Small intestine (tissue), 7 donors: Measurements from ENCODE around the gene ECT2. TPM values are rescaled to one million over a fixed set of nuclear protein-coding genes. Genes with fewer than 3 reads are reported as not detected.
"Not testable (repeated sequence)": the region's sequence is repeated elsewhere in the genome, so short reads cannot be mapped to it uniquely, and the experiment has no call there.

Experiments used
- DNase-seq, 2 donors: peaks; one replicate each; pipeline versions ENCODE4 v3.0.0 to v3.0.0-alpha.2; 2013
- FAIRE-seq: peaks from 2 replicates; lab custom pipeline; 2012; peaks lifted over from hg19 to GRCh38; lab: Jason Lieb, UNC
- H3K27ac ChIP-seq, 3 donors: one replicate each; pipeline ENCODE4 v1.5.1; 2013; ENCODE audit warnings: low read length in 2 of 3, mild to moderate bottlenecking in 2 of 3, control low read depth in 1 of 3, inconsistent platforms in 1 of 3, low read depth in 1 of 3, moderate library complexity in 1 of 3
- H3K27me3 ChIP-seq, 3 donors: one replicate each; pipeline ENCODE4 v1.6.1; 2013; ENCODE audit warnings: low read length in 3 of 3, inconsistent platforms in 1 of 3; ENCODE audit not compliant: control insufficient read depth in 3 of 3, insufficient read depth in 3 of 3
- H3K36me3 ChIP-seq, 3 donors: one replicate each; pipeline ENCODE4 v1.6.1; 2013; ENCODE audit warnings: low read length in 3 of 3, inconsistent platforms in 1 of 3, low read depth in 1 of 3, mild to moderate bottlenecking in 1 of 3, moderate library complexity in 1 of 3; ENCODE audit not compliant: control insufficient read depth in 3 of 3, insufficient read depth in 2 of 3
- H3K4me1 ChIP-seq, 3 donors: one replicate each; pipeline ENCODE4 v1.6.1; 2013; ENCODE audit warnings: low read length in 2 of 3, inconsistent platforms in 1 of 3, low read depth in 1 of 3, mild to moderate bottlenecking in 1 of 3, moderate library complexity in 1 of 3; ENCODE audit not compliant: control insufficient read depth in 3 of 3, insufficient read depth in 2 of 3
- H3K4me3 ChIP-seq, 3 donors: one replicate each; pipeline ENCODE4 v1.5.1; 2013; ENCODE audit warnings: low read length in 3 of 3, control low read depth in 1 of 3, inconsistent platforms in 1 of 3, low read depth in 1 of 3, mild to moderate bottlenecking in 1 of 3, moderate library complexity in 1 of 3
- H3K9me3 ChIP-seq, 2 donors: one replicate each; pipeline ENCODE4 v1.6.1; 2013; ENCODE audit warnings: low read depth in 1 of 2, low read length in 1 of 2; ENCODE audit not compliant: control insufficient read depth in 2 of 2, insufficient read depth in 1 of 2
- WGBS, 3 donors: extraction: QIAGEN DNeasy Blood & Tissue Kit; methylation state at CpG; one replicate each; pipeline ENCODE4 v1.1.7; 2013; 5-methylcytosine and 5-hydroxymethylcytosine counted together
- polyA plus RNA-seq, 4 donors: library from polyadenylated mRNA; stranded (reverse) in 3 of 4; unstranded in 1 of 4; fragments of 200-250 nt in 3 of 4; fragments of 120-200 nt in 1 of 4; gene quantifications; one replicate each; pipeline versions ENCODE4 v1.2.1 to v1.2.3, GENCODE V29; 2013
- donor health status: healthy with polysubstance abuse.
- donor health status: control.
- donor health status: control.
- donor health status: Bipolar disorder and iron deficiency.
- donor health status: healthy.

Gene ECT2
- polyA plus RNA-seq, 4 donors, result 3.0 to 16.8 (median 9.8) TPM

GRCh38 chr3:172717493-172718088, 32.9 kb upstream of the ECT2 start:
- Histone ChIP-seq H3K27ac (no peak overlapping the region), H3K36me3 (no peaks in the 10 kb centered on the region), H3K4me1 (no peaks in the 10 kb centered on the region), H3K27me3 (no peaks in the 10 kb centered on the region), H3K9me3 (peaks cover 0 to 18% of the 10 kb centered on the region in 2 donors), H3K4me3 (no peak overlapping the region)
- no peak for FAIRE-seq
- 64 to 74% (median 70%) methylated on average over 4 of the region's 4 CpGs for WGBS, 3 donors
- peak in 1 of 2 donors; percentile 32 for DNase-seq

GRCh38 chr3:172722536-172723040, 27.9 kb upstream of the ECT2 start:
- 59 to 81% (median 69%) methylated on average over 8 of the region's 8 CpGs for WGBS, 3 donors
- not testable (repeated sequence) for H3K4me1 ChIP-seq

GRCh38 chr3:172726380-172726779, 24.1 kb upstream of the ECT2 start:
- Histone ChIP-seq H3K27ac (no peak overlapping the region), H3K4me1 (no peaks in the 10 kb centered on the region), H3K9me3 (peaks cover 0 to 3% of the 10 kb centered on the region in 2 donors), H3K27me3 (no peaks in the 10 kb centered on the region), H3K4me3 (no peak overlapping the region), H3K36me3 (no peaks in the 10 kb centered on the region)
- FAIRE-seq (no peak), DNase-seq (no peak)
- WGBS, 3 donors, result 68 to 86% (median 79%) methylated on average over 1 of the region's 1 CpG

More at GRCh38 chr3:172722536-172723040, 27.9 kb upstream of the ECT2 start:
- not testable (repeated sequence) for H3K4me3 ChIP-seq, H3K27me3 ChIP-seq, H3K36me3 ChIP-seq, H3K27ac ChIP-seq, FAIRE-seq, DNase-seq
- peaks cover 0 to 21% of the 10 kb centered on the region in 2 donors for H3K9me3 ChIP-seq

- WGBS, 3 donors, result 87 to 95% (median 92%) methylated on average over 2 of the region's 2 CpGs
- no peaks in the 10 kb centered on the region for H3K4me1 ChIP-seq
- H3K27me3 ChIP-seq, result no peaks in the 10 kb centered on the region
- no peaks in the 10 kb centered on the region for H3K36me3 ChIP-seq
- no peaks in the 10 kb centered on the region for H3K9me3 ChIP-seq
- FAIRE-seq (no peak), DNase-seq (no peak)
- no peak overlapping the region for H3K27ac ChIP-seq
- no peak overlapping the region for H3K4me3 ChIP-seq
These were observed 15.5 kb upstream of the ECT2 start for GRCh38 chr3:172735014-172735413.

GRCh38 chr3:172739462-172739861, 11.1 kb upstream of the ECT2 start:
- no peaks in the 10 kb centered on the region for H3K9me3 ChIP-seq
- FAIRE-seq, result no peak
- 13 to 38% (median 26%) methylated on average over 1 of the region's 1 CpG for WGBS, 3 donors
- H3K4me3 ChIP-seq, result no peak overlapping the region
- no peak for DNase-seq
- H3K27me3 ChIP-seq, result no peaks in the 10 kb centered on the region
- no peak overlapping the region for H3K27ac ChIP-seq
- H3K4me1 ChIP-seq, result no peaks in the 10 kb centered on the region
- H3K36me3 ChIP-seq, result no peaks in the 10 kb centered on the region

GRCh38 chr3:172746475-172746874, 4.1 kb upstream of the ECT2 start:
- Histone ChIP-seq H3K36me3 (no peaks in the 10 kb centered on the region), H3K4me3 (no peak overlapping the region), H3K27ac (no peak overlapping the region), H3K9me3 (no peaks in the 10 kb centered on the region), H3K27me3 (no peaks in the 10 kb centered on the region), H3K4me1 (no peaks in the 10 kb centered on the region)
- DNase-seq (no peak), FAIRE-seq (no peak)
- 69 to 85% (median 80%) methylated on average over 2 of the region's 2 CpGs for WGBS, 3 donors

- peak; percentile 60 to 62 for DNase-seq
- FAIRE-seq, result no peak
- Histone ChIP-seq H3K4me3 (peak overlapping the region in 2 of 3 donors; percentile 43 to 83), H3K27me3 (no peaks in the 10 kb centered on the region), H3K9me3 (no peaks in the 10 kb centered on the region), H3K27ac (peak overlapping the region in 1 of 3 donors; percentile 66), H3K4me1 (no peaks in the 10 kb centered on the region), H3K36me3 (no peaks in the 10 kb centered on the region)
- 13 to 28% (median 16%) methylated on average over 8 of the region's 8 CpGs for WGBS, 3 donors
These were observed 1.1 kb upstream of the ECT2 start for GRCh38 chr3:172749230-172749965.

GRCh38 chr3:172750069-172750367, 508 bp upstream of the ECT2 start:
- peak overlapping the region in 2 of 3 donors; percentile 3 to 74 for H3K27ac ChIP-seq
- H3K27me3 ChIP-seq, result no peaks in the 10 kb centered on the region
- peak overlapping the region; percentile 17 to 83 (median 43) for H3K4me3 ChIP-seq
- no peaks in the 10 kb centered on the region for H3K9me3 ChIP-seq
- 3 to 11% (median 10%) methylated on average over 9 of the region's 9 CpGs for WGBS, 3 donors
- no peaks in the 10 kb centered on the region for H3K4me1 ChIP-seq
- DNase-seq, result no peak
- no peak for FAIRE-seq
- no peaks in the 10 kb centered on the region for H3K36me3 ChIP-seq
